Stimulated activated naive CD8-positive, alpha-beta T cell treated with anti-CD3 and anti-CD28 coated beads, Interleukin-15, amount 100 ng/mL, for 72 hours (primary cell): ENCODE results near the gene BNIP3.

Experiments
- ATAC-seq: fragments of 150-1000 bp; cut with Tn5 transposase; 2 replicates; pipeline ENCODE4 v1.10.0; 2021; ENCODE audit warnings: mild to moderate bottlenecking, moderate library complexity
- DNase-seq, 2 donors: peaks; one replicate each; pipeline ENCODE4 v3.0.0; 2021 to 2022
- H3K27ac Mint-ChIP-seq, 2 donors: one replicate each; pipeline ENCODE4 v1.8.0; 2022; ENCODE audit warnings: mild to moderate bottlenecking in 2 of 2, mixed read lengths in 2 of 2, moderate library complexity in 2 of 2
- H3K27me3 Mint-ChIP-seq: one replicate; pipeline ENCODE4 v1.8.0; 2022; ENCODE audit warnings: mixed read lengths
- H3K4me1 Mint-ChIP-seq: one replicate; pipeline ENCODE4 v1.8.0; 2022; ENCODE audit warnings: mild to moderate bottlenecking, mixed read lengths
- H3K4me3 Mint-ChIP-seq, 2 donors: one replicate each; pipeline ENCODE4 v1.8.0; 2022; ENCODE audit warnings: mild to moderate bottlenecking in 2 of 2, mixed read lengths in 2 of 2, moderate library complexity in 1 of 2
- H3K9me3 Mint-ChIP-seq, 2 donors: one replicate each; pipeline ENCODE4 v1.8.0; 2022; ENCODE audit warnings: mixed read lengths in 2 of 2

BNIP3 gene

GRCh38 chr10:131935260-131935659 is 46.5 kb downstream of the BNIP3 start:
- Mint-ChIP-seq H3K27me3 (no peaks in the 10 kb centered on the region), H3K4me3 (no peak overlapping the region), H3K4me1 (peaks cover 43% of the 10 kb centered on the region), H3K27ac (peak overlapping the region in 1 of 2 donors; percentile 72), H3K9me3 (no peaks in the 10 kb centered on the region)
- no peak for ATAC-seq
- DNase-seq = no peak

GRCh38 chr10:131934769-131935168 is 47.0 kb downstream of the BNIP3 start:
- H3K4me3 Mint-ChIP-seq = no peak overlapping the region
- peak overlapping the region in 1 of 2 donors; percentile 72 for H3K27ac Mint-ChIP-seq
- ATAC-seq = no peak
- no peak for DNase-seq
- peaks cover 48% of the 10 kb centered on the region for H3K4me1 Mint-ChIP-seq
- no peaks in the 10 kb centered on the region for H3K27me3 Mint-ChIP-seq
- H3K9me3 Mint-ChIP-seq = no peaks in the 10 kb centered on the region

- Mint-ChIP-seq H3K27me3 (no peaks in the 10 kb centered on the region), H3K27ac (no peak overlapping the region), H3K9me3 (no peaks in the 10 kb centered on the region), H3K4me3 (no peak overlapping the region), H3K4me1 (peaks cover 59% of the 10 kb centered on the region)
- DNase-seq (no peak), ATAC-seq (no peak)
These were observed 48.0 kb downstream of the BNIP3 start for GRCh38 chr10:131933696-131934086.

- no peaks in the 10 kb centered on the region for H3K27me3 Mint-ChIP-seq
- H3K4me3 Mint-ChIP-seq = no peak overlapping the region
- DNase-seq (no peak), ATAC-seq (no peak)
- peaks cover 64% of the 10 kb centered on the region for H3K4me1 Mint-ChIP-seq
- H3K27ac Mint-ChIP-seq = no peak overlapping the region
- no peaks in the 10 kb centered on the region for H3K9me3 Mint-ChIP-seq
These were observed 48.6 kb downstream of the BNIP3 start for GRCh38 chr10:131933016-131933695.

- Mint-ChIP-seq H3K9me3 (no peaks in the 10 kb centered on the region), H3K4me3 (no peak overlapping the region), H3K27me3 (no peaks in the 10 kb centered on the region), H3K4me1 (peaks cover 76% of the 10 kb centered on the region), H3K27ac (no peak overlapping the region)
- ATAC-seq (no peak), DNase-seq (no peak)
These were observed 49.7 kb downstream of the BNIP3 start for GRCh38 chr10:131931981-131932380.

GRCh38 chr10:131930586-131931330 is 51.0 kb downstream of the BNIP3 start:
- Mint-ChIP-seq H3K9me3 (no peaks in the 10 kb centered on the region), H3K4me3 (no peak overlapping the region), H3K4me1 (peaks cover 84% of the 10 kb centered on the region), H3K27me3 (no peaks in the 10 kb centered on the region), H3K27ac (peak overlapping the region in 1 of 2 donors; percentile 89)
- no peak for ATAC-seq
- DNase-seq = no peak

- Mint-ChIP-seq H3K4me1 (peaks cover 86% of the 10 kb centered on the region), H3K27ac (no peak overlapping the region)
These were observed 51.6 kb downstream of the BNIP3 start for GRCh38 chr10:131930150-131930549.

GRCh38 chr10:131929122-131929845 is 52.4 kb downstream of the BNIP3 start:
- ATAC-seq (peak; percentile 22), DNase-seq (no peak)
- Mint-ChIP-seq H3K27ac (peak overlapping the region in 1 of 2 donors; percentile 13), H3K9me3 (no peaks in the 10 kb centered on the region), H3K27me3 (no peaks in the 10 kb centered on the region), H3K4me1 (peaks cover 82% of the 10 kb centered on the region), H3K4me3 (peak overlapping the region; percentile 5 to 43)

More at GRCh38 chr10:131930150-131930549, 51.6 kb downstream of the BNIP3 start:
- Mint-ChIP-seq H3K9me3 (no peaks in the 10 kb centered on the region), H3K4me3 (peak overlapping the region in 1 of 2 donors; percentile 5), H3K27me3 (no peaks in the 10 kb centered on the region)
- ATAC-seq (no peak), DNase-seq (no peak)

- Mint-ChIP-seq H3K4me3 (peak overlapping the region; percentile 71 to 78), H3K9me3 (no peaks in the 10 kb centered on the region), H3K27ac (peak overlapping the region; percentile 13 to 81), H3K27me3 (no peaks in the 10 kb centered on the region), H3K4me1 (peaks cover 76% of the 10 kb centered on the region)
- DNase-seq = peak; percentile 55 to 82
- ATAC-seq = peak; percentile 95
These were observed 53.3 kb downstream of the BNIP3 start for GRCh38 chr10:131928248-131929095.

- no peaks in the 10 kb centered on the region for H3K27me3 Mint-ChIP-seq
- DNase-seq (no peak), ATAC-seq (no peak)
- no peaks in the 10 kb centered on the region for H3K9me3 Mint-ChIP-seq
- peaks cover 74% of the 10 kb centered on the region for H3K4me1 Mint-ChIP-seq
- H3K27ac Mint-ChIP-seq = peak overlapping the region in 1 of 2 donors; percentile 67
- peak overlapping the region; percentile 19 to 40 for H3K4me3 Mint-ChIP-seq
These were observed 54.8 kb downstream of the BNIP3 start for GRCh38 chr10:131926743-131927595.

- Mint-ChIP-seq H3K4me1 (peaks cover 73% of the 10 kb centered on the region), H3K27ac (no peak overlapping the region), H3K27me3 (no peaks in the 10 kb centered on the region), H3K4me3 (no peak overlapping the region), H3K9me3 (no peaks in the 10 kb centered on the region)
- no peak for ATAC-seq
- DNase-seq = no peak
These were observed 55.5 kb downstream of the BNIP3 start for GRCh38 chr10:131926253-131926652.

- Mint-ChIP-seq H3K4me1 (peaks cover 73% of the 10 kb centered on the region), H3K4me3 (no peak overlapping the region), H3K27me3 (no peaks in the 10 kb centered on the region), H3K9me3 (no peaks in the 10 kb centered on the region), H3K27ac (no peak overlapping the region)
- DNase-seq = no peak
- ATAC-seq = no peak
These were observed 56.0 kb downstream of the BNIP3 start for GRCh38 chr10:131925716-131926115.

GRCh38 chr10:131925011-131925649 is 56.6 kb downstream of the BNIP3 start:
- Mint-ChIP-seq H3K27ac (no peak overlapping the region), H3K27me3 (no peaks in the 10 kb centered on the region), H3K9me3 (no peaks in the 10 kb centered on the region), H3K4me1 (peaks cover 73% of the 10 kb centered on the region), H3K4me3 (peak overlapping the region in 1 of 2 donors; percentile 4)
- no peak for DNase-seq
- ATAC-seq = no peak
